ENCODE results near the gene ZNF468.
"Not testable (repeated sequence)": the region's sequence is repeated elsewhere in the genome, so short reads cannot be mapped to it uniquely, and the experiment has no call there.

The ZNF468 gene

DNA sequence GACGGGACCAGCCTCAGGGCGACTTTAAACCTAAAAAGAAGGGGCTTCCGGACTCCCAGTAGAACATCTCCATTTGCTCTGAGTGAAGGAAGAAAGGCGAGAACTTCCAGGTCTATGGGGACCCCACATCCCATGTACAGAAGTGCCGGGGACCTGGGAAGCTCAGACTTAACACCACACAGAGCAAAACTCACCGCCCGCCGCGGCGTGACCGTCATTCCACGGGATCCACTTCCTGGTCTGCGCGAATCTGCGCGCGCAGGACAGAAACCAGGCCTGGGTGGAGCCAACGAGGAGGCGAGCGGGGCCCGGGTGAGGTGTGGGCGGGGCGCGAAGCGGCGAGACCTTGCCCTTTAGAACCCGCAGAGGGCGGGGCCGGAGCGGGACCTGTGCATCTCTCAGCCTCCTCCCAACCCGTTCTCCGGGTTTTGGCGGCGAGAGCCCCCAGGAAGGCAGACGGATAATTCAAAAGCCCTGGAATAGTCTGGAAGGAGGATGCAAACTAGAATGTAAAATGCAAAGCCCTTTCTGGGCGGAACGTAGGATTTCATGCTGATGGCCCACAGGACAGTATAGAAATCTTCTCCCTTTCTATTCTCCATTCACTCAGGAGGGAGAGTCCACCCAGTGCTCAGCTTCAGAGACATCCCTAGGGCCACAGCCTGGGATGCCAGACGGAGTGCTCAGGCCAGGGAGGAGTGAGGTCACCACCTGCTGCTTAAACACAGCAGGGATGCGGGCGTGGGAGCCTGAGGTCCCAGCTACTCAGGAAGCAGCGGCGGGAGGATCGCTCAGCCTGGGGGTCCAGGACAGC is at the start of gene ZNF468:
TSS of gene ZNF468 (minus strand) at position 242 of the 814 bp plus-strand sequence. CDS start 3,347 bp downstream, outside the sequence.
- DNase-seq (ENCODE audit: extremely low read depth in 1 of 2, low read depth in 1 of 2), result peak; percentile 18 to 47

DNA sequence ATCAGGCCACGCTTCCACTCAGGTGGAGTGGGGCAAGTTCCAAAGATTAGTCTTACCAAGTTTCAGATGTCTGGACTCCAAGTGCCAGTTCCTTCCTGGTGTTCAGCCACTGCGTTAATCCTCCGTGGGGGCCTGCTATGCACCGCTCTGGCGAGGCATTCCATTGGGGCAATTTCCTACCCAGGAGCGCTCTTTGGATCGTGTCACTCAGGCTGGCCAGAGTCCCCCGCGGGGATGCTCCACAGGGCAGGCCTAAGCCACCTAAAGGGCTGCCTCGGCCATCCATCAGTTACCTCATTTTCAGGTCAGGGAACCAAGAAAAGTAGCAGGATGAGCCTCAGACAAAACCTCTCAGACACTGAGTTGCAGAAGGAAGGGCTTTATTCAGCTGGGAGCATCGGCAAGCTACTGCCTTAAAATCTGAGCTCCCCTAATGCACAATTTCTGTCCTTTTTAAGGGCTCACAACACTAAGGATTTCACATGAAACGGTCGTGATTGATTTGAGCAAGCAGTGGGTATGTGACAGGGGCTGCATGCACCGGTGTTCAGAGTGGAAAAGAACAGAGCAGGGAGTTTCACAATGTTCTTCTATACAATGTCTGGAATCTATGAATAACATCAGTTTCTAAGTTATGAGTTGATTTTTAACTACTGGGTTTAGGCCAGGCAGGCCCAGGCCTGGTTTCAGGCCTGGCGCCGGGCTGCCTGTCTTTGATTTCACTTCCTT is 46.8 kb upstream of the ZNF468 start:
- not testable (repeated sequence) for DNase-seq (ENCODE audit: extremely low read depth in 1 of 2, low read depth in 1 of 2)

- no peak for DNase-seq (ENCODE audit: extremely low read depth in 1 of 2, low read depth in 1 of 2)
Measured at GRCh38 chr19:52901842-52902241, 44.4 kb upstream of the ZNF468 start.

DNA sequence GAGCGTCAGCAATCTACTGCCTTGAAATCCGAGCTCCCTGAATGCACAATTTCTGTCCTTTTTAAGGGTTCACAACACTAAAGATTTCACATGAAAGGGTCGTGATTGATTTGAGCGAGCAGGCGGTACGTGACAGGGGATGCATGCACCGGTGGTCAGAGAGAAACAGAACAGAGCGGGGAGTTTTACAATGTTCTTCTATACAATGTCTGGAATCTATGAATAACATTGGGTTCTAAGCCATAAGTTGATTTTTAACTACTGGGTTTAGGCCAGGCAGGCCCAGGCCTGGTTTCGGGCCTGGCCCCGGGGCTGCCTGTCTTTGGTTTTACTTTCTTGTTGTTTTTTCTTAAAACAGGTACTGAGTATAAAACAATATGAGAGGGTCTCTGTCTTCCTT is 41.2 kb upstream of the ZNF468 start:
- DNase-seq (ENCODE audit: extremely low read depth in 1 of 2, low read depth in 1 of 2), result not testable (repeated sequence)

DNA sequence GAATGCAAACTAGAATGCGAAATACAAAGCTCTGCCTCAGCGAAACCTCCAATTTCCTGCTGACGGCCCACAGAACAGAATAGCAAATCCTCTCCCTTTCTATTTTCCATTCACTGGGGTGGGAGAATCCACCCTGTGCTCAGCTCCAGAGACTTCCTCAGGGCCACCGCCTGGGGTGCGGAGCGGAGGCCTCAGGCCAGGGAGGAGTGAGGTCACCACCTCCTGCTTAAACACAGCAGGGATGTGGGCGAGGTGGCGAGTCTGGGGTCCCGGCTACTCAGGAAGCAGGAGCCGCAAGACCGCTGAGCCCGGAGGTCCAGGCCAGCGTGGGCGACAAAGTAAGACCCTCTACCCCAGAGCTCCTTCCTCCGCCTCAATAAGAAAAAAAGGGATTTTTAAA is 40.7 kb upstream of the ZNF468 start:
- DNase-seq (ENCODE audit: extremely low read depth in 1 of 2, low read depth in 1 of 2), result no peak

- peak; percentile 65 to 81 for DNase-seq (ENCODE audit: extremely low read depth in 1 of 2, low read depth in 1 of 2)
Measured at GRCh38 chr19:52897138-52897935, 39.9 kb upstream of the ZNF468 start, which contains the start of gene ZNF320. Gene ZNF320 (minus strand): TSS chr19:52897635. CDS start chr19:52890255, 7,380 bp downstream.

DNA sequence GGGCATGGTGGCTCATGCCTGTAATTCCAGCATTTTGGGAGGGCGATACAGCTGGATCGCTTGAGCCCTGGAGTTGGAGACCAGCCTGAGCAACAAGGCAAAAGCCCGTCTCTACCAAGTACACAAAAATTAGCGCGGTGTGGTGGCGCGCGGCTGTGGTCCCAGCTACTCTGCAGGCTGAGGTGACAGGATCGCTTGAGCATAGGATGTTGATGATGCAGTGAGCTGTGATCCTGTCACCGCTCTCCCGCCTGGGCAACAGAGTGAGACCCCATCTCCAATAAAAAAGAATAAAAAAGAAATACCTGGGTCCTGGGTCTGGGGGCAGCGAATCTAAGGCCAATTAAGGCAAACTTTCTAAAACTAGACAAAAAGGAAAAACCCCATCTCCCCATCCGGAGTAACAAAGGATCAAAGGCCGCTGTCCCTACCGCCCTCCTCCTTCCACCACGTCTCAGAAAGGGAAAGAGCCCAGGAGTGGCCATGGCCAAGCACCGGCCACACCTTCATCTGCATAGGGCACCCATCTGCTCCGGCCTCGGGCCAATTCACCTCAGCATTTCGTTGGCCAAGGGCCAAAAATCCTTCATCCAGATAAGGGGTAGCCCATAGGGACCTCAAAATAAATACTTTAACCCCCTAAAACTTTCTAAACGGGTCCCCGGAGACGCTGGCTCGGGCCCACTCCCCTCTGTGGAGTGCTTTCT is 39.2 kb upstream of the ZNF468 start:
- no peak for DNase-seq (ENCODE audit: extremely low read depth in 1 of 2, low read depth in 1 of 2)

GRCh38 chr19:52891336-52891735 is 33.9 kb upstream of the ZNF468 start:
- no peak for DNase-seq (ENCODE audit: extremely low read depth in 1 of 2, low read depth in 1 of 2)

GRCh38 chr19:52889931-52890330 is 32.5 kb upstream of the ZNF468 start:
- DNase-seq (ENCODE audit: extremely low read depth in 1 of 2, low read depth in 1 of 2), result no peak

DNA sequence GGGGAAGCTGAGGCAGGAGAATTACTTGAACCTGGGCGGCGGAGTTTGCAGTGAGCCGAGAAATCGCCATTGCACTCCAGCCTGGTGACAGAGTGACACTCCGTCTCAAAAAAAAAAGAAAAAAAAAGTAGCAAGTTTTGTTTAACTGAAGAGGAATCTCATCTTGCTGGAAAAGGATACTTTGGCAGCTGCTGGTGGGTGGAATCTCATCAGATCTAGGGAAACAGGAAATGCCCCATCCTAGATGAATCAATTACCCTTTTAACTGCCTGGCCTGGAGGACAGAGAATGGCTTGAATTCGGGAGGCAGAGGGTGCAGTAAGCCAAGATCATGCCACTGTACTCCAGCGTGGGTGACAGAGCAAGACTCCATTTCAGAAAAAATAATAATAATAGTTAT is 31.7 kb upstream of the ZNF468 start:
- no peak for DNase-seq (ENCODE audit: extremely low read depth in 1 of 2, low read depth in 1 of 2)

DNA sequence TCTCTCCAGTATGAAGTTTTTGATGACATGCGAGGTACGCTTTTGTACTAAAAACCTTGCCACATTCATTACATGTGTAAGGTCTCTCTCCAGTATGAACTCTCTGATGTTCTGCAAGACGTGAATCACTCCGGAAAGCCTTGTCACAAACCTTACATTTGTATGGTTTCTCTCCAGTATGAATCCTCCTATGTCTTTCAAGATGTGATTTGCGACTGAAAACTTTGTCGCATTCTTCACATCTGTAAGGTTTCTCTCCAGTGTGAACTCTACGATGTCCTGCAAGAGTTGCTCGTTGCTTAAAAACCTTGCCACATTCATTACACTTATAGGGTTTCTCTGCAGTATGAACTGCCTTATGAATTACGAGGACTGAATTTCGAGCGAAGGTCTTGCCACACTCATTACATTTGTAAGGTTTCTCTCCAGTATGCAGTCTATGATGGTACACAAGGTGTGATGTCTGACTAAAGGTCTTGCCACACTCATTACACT is 23.5 kb upstream of the ZNF468 start:
- DNase-seq (ENCODE audit: extremely low read depth in 1 of 2, low read depth in 1 of 2), result no peak

- DNase-seq (ENCODE audit: extremely low read depth in 1 of 2, low read depth in 1 of 2), result not testable (repeated sequence)
Measured at GRCh38 chr19:52872996-52873395, 15.6 kb upstream of the ZNF468 start.

GRCh38 chr19:52871466-52871865 is 14.0 kb upstream of the ZNF468 start:
- no peak for DNase-seq (ENCODE audit: extremely low read depth in 1 of 2, low read depth in 1 of 2)

GRCh38 chr19:52868031-52868430 is 10.6 kb upstream of the ZNF468 start:
- DNase-seq (ENCODE audit: extremely low read depth in 1 of 2, low read depth in 1 of 2), result not testable (repeated sequence)

- not testable (repeated sequence) for DNase-seq (ENCODE audit: extremely low read depth in 1 of 2, low read depth in 1 of 2)
Measured at GRCh38 chr19:52856540-52857377, 660 bp downstream of the ZNF468 start.

- not testable (repeated sequence) for DNase-seq (ENCODE audit: extremely low read depth in 1 of 2, low read depth in 1 of 2)
Measured at GRCh38 chr19:52847352-52847751, 10.1 kb downstream of the ZNF468 start.

DNA sequence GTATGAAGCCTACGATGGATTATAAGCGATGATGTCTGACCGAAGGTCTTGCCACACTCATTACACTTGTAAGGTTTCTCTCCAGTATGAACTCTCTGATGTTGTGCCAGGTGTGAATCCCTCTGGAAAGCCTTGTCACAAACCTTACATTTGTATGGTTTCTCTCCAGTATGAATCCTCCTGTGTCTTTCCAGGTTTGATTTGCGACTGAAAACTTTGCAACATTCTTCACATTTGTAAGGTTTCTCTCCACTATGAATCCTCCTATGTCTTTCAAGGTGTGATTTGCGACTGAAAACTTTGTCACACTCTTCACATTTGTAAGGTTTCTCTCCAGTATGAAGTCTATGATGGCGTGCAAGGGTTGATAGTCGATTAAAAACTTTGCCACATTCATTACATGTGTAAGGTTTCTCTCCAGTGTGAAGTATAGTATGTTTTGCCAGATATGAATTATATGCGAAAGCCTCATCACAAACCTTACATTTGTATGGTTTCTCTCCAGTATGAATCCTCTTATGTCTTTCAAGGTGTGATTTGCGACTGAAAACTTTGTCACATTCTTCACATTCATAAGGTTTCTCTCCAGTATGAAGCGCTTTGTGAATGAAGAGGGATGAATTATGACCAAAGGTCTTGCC is 16.5 kb downstream of the ZNF468 start:
- DNase-seq (ENCODE audit: extremely low read depth in 1 of 2, low read depth in 1 of 2), result not testable (repeated sequence)

GRCh38 chr19:52834289-52834688 is 23.1 kb downstream of the ZNF468 start:
- not testable (repeated sequence) for DNase-seq (ENCODE audit: extremely low read depth in 1 of 2, low read depth in 1 of 2)

DNA sequence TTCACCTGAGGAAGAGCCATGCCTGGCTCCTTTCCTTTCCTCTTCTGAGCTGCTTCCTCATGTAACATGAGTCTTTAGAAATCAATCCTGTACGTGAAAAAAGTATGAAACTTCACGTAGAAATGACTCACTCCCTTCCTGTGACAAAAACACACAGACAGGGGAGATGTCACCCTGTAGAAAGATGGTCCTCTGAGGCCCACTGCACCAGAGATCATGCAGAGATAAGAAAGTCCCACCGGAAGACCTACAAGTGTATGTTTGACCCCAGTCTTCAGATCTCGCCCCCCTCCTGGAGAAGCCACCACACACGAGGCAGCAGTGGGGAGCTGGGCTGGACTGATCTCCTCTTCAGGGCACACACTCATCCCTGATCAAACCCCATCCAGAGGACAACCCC is 23.9 kb downstream of the ZNF468 start:
- DNase-seq (ENCODE audit: extremely low read depth in 1 of 2, low read depth in 1 of 2), result not testable (repeated sequence)

Data from activated CD8-positive, alpha-beta memory T cell treated with anti-CD3 and anti-CD28 coated beads for 1 hour (primary cell).